NCI-H2107 (cell line): ENCODE data around the gene ANGPTL4.

Source experiments
- DNase-seq: peaks from one replicate; lab custom pipeline; 2025; lab: John Stamatoyannopoulos, UW

ANGPTL4 gene

GRCh38 chr19:8413629-8413995 lies 49.7 kb downstream of the ANGPTL4 start:
- no peak for DNase-seq

- no peak for DNase-seq
Observed at GRCh38 chr19:8416796-8417195, 52.8 kb downstream of the ANGPTL4 start.

- DNase-seq = no peak
Observed at GRCh38 chr19:8421484-8422461, 57.8 kb downstream of the ANGPTL4 start.

- DNase-seq = no peak
Observed at GRCh38 chr19:8423817-8424223, 59.9 kb downstream of the ANGPTL4 start.
